Fibroblast of pulmonary artery (primary cell): ENCODE data around the gene NRG2.

Experiments used
- DNase-seq: peaks from one replicate; pipeline ENCODE4 v3.0.0-alpha.2; 2010; ENCODE audit warnings: low read depth
- H3K4me3 ChIP-seq: replicated peaks from 2 replicates; pipeline ENCODE4 v1.5.1; 2011; ENCODE audit warnings: low read depth, mild to moderate bottlenecking, control low read depth, low read length, moderate library complexity
- CTCF ChIP-seq: IDR thresholded peaks from 2 replicates; pipeline ENCODE4 v1.5.1; 2011; ENCODE audit warnings: mild to moderate bottlenecking, control low read depth, low read length, inconsistent platforms; ENCODE audit errors: missing control alignments

NRG2 gene

GRCh38 chr5:140035881-140036280 is 7.2 kb downstream of the NRG2 start:
- H3K4me3 ChIP-seq = no peak overlapping the region
- DNase-seq = no peak
- TF ChIP-seq CTCF = no peak

GRCh38 chr5:140033037-140033760 is 9.9 kb downstream of the NRG2 start:
- TF ChIP-seq CTCF = no peak
- DNase-seq = no peak
- no peak overlapping the region for H3K4me3 ChIP-seq

- DNase-seq = no peak
- no peak overlapping the region for H3K4me3 ChIP-seq
- TF ChIP-seq CTCF = no peak
These were observed 10.8 kb downstream of the NRG2 start for GRCh38 chr5:140032296-140032695.

- no peak for TF ChIP-seq CTCF
- DNase-seq = no peak
- H3K4me3 ChIP-seq = no peak overlapping the region
These were observed 15.3 kb downstream of the NRG2 start for GRCh38 chr5:140027807-140028206.

- H3K4me3 ChIP-seq = no peak overlapping the region
- DNase-seq = no peak
- TF ChIP-seq CTCF = no peak
These were observed 17.4 kb downstream of the NRG2 start for GRCh38 chr5:140025736-140026135.

GRCh38 chr5:140024928-140025327 is 18.2 kb downstream of the NRG2 start:
- DNase-seq = no peak
- no peak for TF ChIP-seq CTCF
- H3K4me3 ChIP-seq = no peak overlapping the region

GRCh38 chr5:140023611-140024191 is 19.4 kb downstream of the NRG2 start:
- TF ChIP-seq CTCF = no peak
- DNase-seq = no peak
- no peak overlapping the region for H3K4me3 ChIP-seq
